ENCODE data around the gene NUMB. TPM values are rescaled to one million over a fixed set of nuclear protein-coding genes. Genes with fewer than 3 reads are reported as not detected.
"Not testable (repeated sequence)": the region's sequence is repeated elsewhere in the genome, so short reads cannot be mapped to it uniquely, and the experiment has no call there.

NUMB gene
- total RNA-seq, 2 experiments from 2014 or later = 24.2 to 26.4 TPM

DNA sequence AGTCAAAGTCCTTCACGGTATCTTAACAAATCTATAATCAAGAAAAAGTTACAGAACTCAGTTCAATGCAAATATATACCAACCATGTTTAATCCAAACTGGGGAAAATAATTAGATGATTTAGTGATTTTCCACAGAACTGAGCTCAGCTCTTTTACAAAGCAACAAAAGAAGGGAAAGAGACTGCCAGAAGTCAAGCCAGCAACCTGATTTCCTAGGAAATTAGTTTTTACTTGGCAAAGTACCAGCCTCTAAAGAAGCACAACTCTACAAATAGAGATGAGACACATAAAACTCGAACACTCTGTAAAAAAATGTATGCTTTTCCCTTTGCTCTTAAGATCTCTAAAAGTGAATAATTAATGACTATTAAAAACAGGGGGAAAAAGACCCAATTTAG lies 19.4 kb downstream of the NUMB start:
- no peak overlapping the region for H3K4me3 Mint-ChIP-seq
- no peak for DNase-seq
- no peaks in the 10 kb centered on the region for H3K27me3 Mint-ChIP-seq (ENCODE audit: low read depth)
- no peaks in the 10 kb centered on the region for H3K36me3 Mint-ChIP-seq (ENCODE audit: low read depth)
- H3K27ac Mint-ChIP-seq = no peak overlapping the region
- peaks cover 4% of the 10 kb centered on the region for H3K4me1 Mint-ChIP-seq (ENCODE audit: low read depth)
- CTCF ChIA-PET = no interaction called here
- H3K9me3 Mint-ChIP-seq = no peaks in the 10 kb centered on the region
- intact Hi-C loops (cut with micrococcal nuclease) = no loop called here

DNA sequence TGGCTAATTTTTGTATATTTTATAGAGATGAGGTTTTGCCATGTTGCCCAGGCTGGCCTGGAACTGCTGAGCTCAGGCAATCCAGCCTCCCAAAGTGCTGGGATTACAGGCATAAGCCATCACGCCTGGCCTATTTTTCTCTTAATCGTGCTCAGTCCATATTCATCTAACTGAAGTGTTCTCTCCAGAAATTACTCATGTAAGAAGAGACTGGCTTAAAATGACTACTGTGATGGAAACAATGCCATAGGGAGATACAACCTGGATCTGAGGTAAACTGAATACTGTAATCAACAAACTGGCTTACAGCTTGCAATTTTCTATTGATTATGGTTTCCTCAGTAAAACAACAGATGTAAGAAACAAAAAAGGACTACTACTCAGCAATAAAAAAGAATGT lies 21.1 kb downstream of the NUMB start:
- Mint-ChIP-seq H3K9me3 (no peaks in the 10 kb centered on the region), H3K4me1 (ENCODE audit: low read depth) (peaks cover 4% of the 10 kb centered on the region), H3K36me3 (ENCODE audit: low read depth) (no peaks in the 10 kb centered on the region), H3K4me3 (no peak overlapping the region), H3K27me3 (ENCODE audit: low read depth) (no peaks in the 10 kb centered on the region), H3K27ac (no peak overlapping the region)
- CTCF ChIA-PET = no interaction called here
- DNase-seq = no peak
- intact Hi-C loops (cut with micrococcal nuclease) = no loop called here

DNA sequence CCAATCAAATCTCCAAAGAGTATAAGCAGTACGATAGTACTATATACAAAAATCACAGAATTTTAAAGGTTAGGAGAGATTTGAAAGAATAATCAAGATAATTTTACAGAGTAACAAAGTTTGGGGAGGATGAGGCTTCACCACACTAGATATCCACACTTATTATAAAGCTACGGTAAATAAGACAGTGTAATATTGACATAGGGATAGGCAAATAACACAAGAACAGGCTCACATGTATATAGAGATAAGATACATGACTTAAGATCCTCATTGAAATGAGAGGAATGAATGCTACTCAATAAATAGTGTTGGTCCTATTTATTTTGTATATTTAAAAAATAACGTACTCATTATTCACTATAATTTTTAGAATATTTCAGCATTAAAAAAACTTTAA lies 26.2 kb downstream of the NUMB start:
- Mint-ChIP-seq H3K27ac (no peak overlapping the region), H3K4me3 (no peak overlapping the region), H3K9me3 (no peaks in the 10 kb centered on the region), H3K36me3 (ENCODE audit: low read depth) (no peaks in the 10 kb centered on the region), H3K27me3 (ENCODE audit: low read depth) (no peaks in the 10 kb centered on the region), H3K4me1 (ENCODE audit: low read depth) (peaks cover 9% of the 10 kb centered on the region)
- intact Hi-C loops (cut with micrococcal nuclease) = no loop called here
- no peak for DNase-seq
- CTCF ChIA-PET = no interaction called here

DNA sequence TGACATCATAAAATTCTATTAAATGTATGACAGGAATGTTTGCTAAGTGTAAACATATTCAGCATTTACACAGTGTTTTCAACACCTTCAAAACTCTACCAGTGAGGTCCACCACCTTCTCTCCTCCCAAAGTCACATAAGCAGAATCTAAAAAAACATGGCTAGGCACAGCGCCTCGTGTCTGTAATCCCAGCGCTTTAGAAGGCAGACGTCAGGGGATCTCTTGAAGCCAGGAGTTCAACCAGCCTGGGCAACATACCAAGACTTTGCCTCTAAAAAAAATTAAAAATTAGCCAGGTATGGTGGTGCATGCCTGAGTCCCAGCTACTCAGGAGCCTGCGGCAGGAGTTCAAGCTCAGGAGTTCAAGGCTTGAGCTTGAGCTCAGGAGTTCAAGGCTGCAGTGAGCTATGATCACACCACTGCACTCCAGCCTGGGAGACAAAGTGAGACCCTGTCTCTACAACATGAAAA lies 30.0 kb downstream of the NUMB start:
- no peak for DNase-seq
- Mint-ChIP-seq H3K27me3 (ENCODE audit: low read depth) (no peaks in the 10 kb centered on the region), H3K4me1 (ENCODE audit: low read depth) (peaks cover 17% of the 10 kb centered on the region), H3K4me3 (no peak overlapping the region), H3K36me3 (ENCODE audit: low read depth) (no peaks in the 10 kb centered on the region), H3K27ac (no peak overlapping the region), H3K9me3 (no peaks in the 10 kb centered on the region)
- intact Hi-C loops (cut with micrococcal nuclease) = no loop called here
- CTCF ChIA-PET = no interaction called here

DNA sequence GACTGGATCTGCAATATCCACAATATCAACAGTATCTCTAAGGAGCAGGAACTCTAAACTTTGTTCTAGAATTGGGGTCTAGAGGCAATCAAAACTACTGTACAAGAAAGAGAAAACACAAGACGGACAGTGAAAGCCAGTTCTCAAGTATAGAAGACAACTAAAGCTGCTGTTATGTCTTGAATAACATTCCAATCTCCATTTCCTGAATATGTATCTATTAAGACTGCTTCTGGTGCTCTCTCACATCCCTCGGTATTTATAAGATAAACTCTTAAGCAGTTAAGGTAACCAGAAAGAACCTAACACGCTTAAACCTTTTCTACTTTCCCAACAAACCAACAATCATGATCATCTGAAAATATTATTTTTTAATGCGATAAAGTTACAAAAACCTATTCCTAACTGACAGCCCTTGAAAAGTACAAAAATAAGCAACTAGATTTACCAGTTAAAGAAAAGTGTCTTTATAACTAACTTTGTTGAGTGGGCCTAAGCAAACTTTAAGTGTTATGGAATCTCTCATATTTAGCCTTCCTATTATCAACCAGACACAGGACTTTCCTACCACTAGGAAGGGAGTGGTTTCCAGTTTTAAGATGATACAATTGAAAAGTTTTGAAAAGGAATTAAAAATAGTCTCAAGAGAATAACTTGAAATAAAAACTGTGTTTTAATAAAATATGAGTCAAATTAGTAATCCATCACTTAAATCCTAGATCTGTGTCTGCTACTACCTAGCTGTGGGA lies 30.7 kb downstream of the NUMB start:
- Mint-ChIP-seq H3K27ac (no peak overlapping the region), H3K4me3 (no peak overlapping the region), H3K4me1 (ENCODE audit: low read depth) (peaks cover 17% of the 10 kb centered on the region), H3K27me3 (ENCODE audit: low read depth) (no peaks in the 10 kb centered on the region), H3K36me3 (ENCODE audit: low read depth) (no peaks in the 10 kb centered on the region), H3K9me3 (no peaks in the 10 kb centered on the region)
- no peak for DNase-seq
- CTCF ChIA-PET = no interaction called here
- intact Hi-C loops (cut with micrococcal nuclease) = no loop called here

DNA sequence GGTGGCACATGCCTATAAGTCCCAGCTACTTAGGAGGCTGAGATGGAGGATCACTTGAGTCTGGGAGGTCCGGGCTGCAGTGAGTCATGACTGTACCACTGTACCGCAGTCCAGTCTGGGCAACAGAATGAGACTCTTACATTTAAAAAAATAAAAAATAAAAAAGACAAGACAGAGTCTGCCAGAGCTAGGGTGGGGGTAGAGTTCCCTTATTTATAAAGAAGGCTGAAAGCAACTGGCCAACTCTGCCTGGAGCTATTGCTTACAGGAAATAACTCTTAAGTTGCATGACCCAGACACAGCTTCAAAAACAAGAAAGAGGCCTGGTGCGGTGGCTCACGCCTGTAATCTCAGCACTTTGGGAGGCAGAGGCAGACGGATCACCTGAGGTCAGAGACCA lies 31.5 kb downstream of the NUMB start:
- no peak for DNase-seq
- Mint-ChIP-seq H3K4me3 (no peak overlapping the region), H3K27ac (no peak overlapping the region), H3K27me3 (ENCODE audit: low read depth) (no peaks in the 10 kb centered on the region), H3K36me3 (ENCODE audit: low read depth) (peaks cover 3% of the 10 kb centered on the region), H3K4me1 (ENCODE audit: low read depth) (peaks cover 23% of the 10 kb centered on the region), H3K9me3 (no peaks in the 10 kb centered on the region)
- intact Hi-C loops (cut with micrococcal nuclease) = no loop called here
- CTCF ChIA-PET = no interaction called here

DNA sequence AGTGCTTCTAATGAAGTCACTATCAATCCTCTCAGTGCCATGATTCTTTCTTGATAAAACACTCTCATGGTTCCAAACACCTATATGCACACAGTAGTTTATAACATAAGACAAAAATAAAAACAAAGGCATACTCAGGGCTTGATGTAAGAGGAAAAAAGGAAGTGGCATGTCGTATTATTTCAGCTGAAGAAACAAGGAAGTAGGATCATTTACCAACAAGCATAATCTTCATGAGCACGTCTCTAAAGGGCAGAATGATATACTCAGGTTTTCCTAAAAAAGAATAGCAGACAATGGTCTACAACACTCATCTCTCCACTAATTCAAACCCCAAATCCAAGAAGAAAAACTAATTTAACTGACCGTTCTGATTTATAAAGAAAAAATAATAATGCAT lies 33.9 kb downstream of the NUMB start:
- no peaks in the 10 kb centered on the region for H3K27me3 Mint-ChIP-seq (ENCODE audit: low read depth)
- H3K9me3 Mint-ChIP-seq = no peaks in the 10 kb centered on the region
- H3K36me3 Mint-ChIP-seq (ENCODE audit: low read depth) = peaks cover 4% of the 10 kb centered on the region
- no peak overlapping the region for H3K4me3 Mint-ChIP-seq
- CTCF ChIA-PET = no interaction called here
- no peak for DNase-seq
- H3K4me1 Mint-ChIP-seq (ENCODE audit: low read depth) = peaks cover 30% of the 10 kb centered on the region
- intact Hi-C loops (cut with micrococcal nuclease) = no loop called here
- no peak overlapping the region for H3K27ac Mint-ChIP-seq

DNA sequence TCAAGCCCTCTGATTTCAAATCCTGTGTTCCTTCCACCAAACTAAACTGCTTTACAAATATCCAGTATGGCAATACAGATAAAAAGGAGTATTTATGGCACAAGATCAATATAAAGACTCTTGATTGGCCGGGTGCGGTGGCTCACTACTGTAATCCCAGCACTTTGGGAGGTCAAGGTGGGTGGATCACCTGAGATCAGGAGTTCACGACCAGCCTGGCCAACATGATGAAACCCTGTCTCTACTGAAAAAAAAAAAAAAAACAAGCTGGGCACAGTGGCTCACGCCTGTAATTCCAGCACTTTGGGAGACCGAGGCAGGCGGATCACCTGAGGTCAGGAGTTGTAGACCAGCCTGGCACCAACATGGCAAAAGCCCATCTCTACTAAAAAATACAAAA lies 35.3 kb downstream of the NUMB start:
- H3K9me3 Mint-ChIP-seq; intact Hi-C loops (cut with micrococcal nuclease); DNase-seq; CTCF ChIA-PET; H3K4me3 Mint-ChIP-seq; H3K36me3 Mint-ChIP-seq (ENCODE audit: low read depth); H3K27ac Mint-ChIP-seq; H3K27me3 Mint-ChIP-seq (ENCODE audit: low read depth): not testable (repeated sequence)
- H3K4me1 Mint-ChIP-seq (ENCODE audit: low read depth) = peaks cover 26% of the 10 kb centered on the region

DNA sequence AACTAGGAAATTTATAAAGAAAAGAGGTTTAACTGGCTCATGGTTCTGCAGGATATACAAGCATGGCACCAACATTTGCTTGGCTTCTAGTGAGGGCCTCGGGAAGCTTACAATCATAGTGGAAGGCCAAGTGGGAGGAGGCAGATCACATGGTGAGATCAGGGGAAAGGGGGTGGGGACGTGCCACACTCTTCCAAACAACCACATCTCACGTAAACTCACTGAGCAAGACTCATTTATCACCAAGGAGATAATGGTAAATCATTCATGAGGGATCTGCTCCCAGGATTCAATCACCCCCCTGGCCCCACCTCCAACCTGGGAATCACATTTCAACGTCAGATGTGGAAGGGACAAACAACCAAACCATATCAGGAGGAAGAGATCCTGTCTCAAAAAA lies 35.8 kb downstream of the NUMB start:
- no peaks in the 10 kb centered on the region for H3K27me3 Mint-ChIP-seq (ENCODE audit: low read depth)
- no peak overlapping the region for H3K27ac Mint-ChIP-seq
- no peak overlapping the region for H3K4me3 Mint-ChIP-seq
- CTCF ChIA-PET = no interaction called here
- peaks cover 24% of the 10 kb centered on the region for H3K4me1 Mint-ChIP-seq (ENCODE audit: low read depth)
- H3K36me3 Mint-ChIP-seq (ENCODE audit: low read depth) = peaks cover 4% of the 10 kb centered on the region
- intact Hi-C loops (cut with micrococcal nuclease) = no loop called here
- no peaks in the 10 kb centered on the region for H3K9me3 Mint-ChIP-seq
- no peak for DNase-seq

DNA sequence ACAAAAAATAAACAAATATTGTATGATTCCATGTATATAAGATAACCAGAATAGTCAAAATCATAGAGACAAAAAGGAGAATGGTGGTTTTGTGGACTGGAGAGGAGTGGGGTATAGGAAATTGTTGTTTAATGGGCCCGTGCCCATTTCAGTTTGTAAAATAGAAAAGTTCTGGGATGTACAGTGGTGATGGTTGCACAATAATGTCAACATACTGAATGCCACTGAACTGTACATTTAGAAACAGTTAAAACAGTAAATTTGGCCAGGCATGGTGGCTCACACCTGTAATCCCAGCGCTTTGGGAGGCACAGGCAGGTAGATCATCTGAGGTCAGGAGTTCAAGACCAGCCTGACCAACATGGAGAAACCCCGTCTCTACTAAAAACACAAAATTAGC lies 40.1 kb downstream of the NUMB start:
- peaks cover 4% of the 10 kb centered on the region for H3K36me3 Mint-ChIP-seq (ENCODE audit: low read depth)
- H3K27ac Mint-ChIP-seq = no peak overlapping the region

DNA sequence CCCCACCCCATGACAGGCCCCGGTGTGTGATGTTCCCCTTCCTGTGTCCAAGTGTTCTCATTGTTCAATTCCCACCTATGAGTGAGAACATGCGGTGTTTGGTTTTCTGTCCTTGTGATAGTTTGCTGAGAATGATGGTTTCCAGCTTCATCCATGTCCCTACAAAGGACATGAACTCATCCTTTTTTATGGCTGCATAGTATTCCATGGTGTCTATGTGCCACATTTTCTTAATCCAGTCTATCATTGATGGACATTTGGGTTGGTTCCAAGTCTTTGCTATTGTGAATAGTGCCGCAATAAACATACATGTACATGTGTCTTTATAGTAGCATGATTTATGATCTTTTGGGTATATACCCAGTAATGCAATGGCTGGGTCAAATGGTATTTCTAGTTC lies 52.1 kb downstream of the NUMB start:
- H3K9me3 Mint-ChIP-seq; intact Hi-C loops (cut with micrococcal nuclease): not testable (repeated sequence)

More for the DNA sequence above, 40.1 kb downstream of the NUMB start:
- intact Hi-C loops (cut with micrococcal nuclease) = no loop called here
- CTCF ChIA-PET = no interaction called here
- no peaks in the 10 kb centered on the region for H3K27me3 Mint-ChIP-seq (ENCODE audit: low read depth)
- no peak for DNase-seq
- H3K4me1 Mint-ChIP-seq (ENCODE audit: low read depth) = peaks cover 13% of the 10 kb centered on the region
- no peak overlapping the region for H3K4me3 Mint-ChIP-seq
- no peaks in the 10 kb centered on the region for H3K9me3 Mint-ChIP-seq

DNA sequence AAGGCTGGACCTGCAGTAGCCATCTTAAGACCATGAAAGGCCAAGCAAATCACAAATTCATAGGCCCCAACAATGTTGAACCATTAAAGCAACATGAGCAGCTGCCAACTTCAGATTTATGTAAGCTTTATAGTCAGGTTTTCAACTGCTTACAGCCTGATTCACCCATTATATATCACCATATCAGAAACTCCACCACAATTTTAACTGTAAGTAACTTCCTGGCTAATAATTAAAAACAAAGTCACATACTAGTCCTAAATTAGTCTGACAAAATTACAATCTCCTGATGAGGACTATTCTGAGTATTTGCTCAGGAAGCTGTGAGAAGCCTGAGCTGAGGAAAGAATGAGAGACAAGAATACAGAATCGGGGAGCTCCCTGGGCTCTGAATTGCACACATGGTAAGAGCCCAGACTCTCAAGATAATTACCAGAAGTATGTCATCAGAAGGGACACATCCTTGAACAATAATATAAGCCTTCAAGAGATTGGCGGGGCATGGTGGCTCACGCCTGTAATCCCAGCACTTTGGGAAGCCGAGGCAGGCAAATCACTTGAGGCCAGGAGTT lies 55.1 kb downstream of the NUMB start:
- H3K27me3 Mint-ChIP-seq (ENCODE audit: low read depth) = no peaks in the 10 kb centered on the region
- H3K4me1 Mint-ChIP-seq (ENCODE audit: low read depth) = no peaks in the 10 kb centered on the region
- DNase-seq = no peak
- H3K36me3 Mint-ChIP-seq (ENCODE audit: low read depth) = peaks cover 13% of the 10 kb centered on the region
- H3K4me3 Mint-ChIP-seq = no peak overlapping the region
- CTCF ChIA-PET = interaction anchor here (0.8 kb wide), 1 partner anchor 54 kb away, joined by 3 read pairs; no protein-coding TSS in a partner anchor
- intact Hi-C loops (cut with micrococcal nuclease) = no loop called here
- no peaks in the 10 kb centered on the region for H3K9me3 Mint-ChIP-seq
- no peak overlapping the region for H3K27ac Mint-ChIP-seq

More for the DNA sequence above, 52.1 kb downstream of the NUMB start:
- H3K36me3 Mint-ChIP-seq (ENCODE audit: low read depth) = peaks cover 17% of the 10 kb centered on the region
- CTCF ChIA-PET; H3K27me3 Mint-ChIP-seq (ENCODE audit: low read depth); DNase-seq; H3K4me3 Mint-ChIP-seq; H3K27ac Mint-ChIP-seq; H3K4me1 Mint-ChIP-seq (ENCODE audit: low read depth): not testable (repeated sequence)

DNA sequence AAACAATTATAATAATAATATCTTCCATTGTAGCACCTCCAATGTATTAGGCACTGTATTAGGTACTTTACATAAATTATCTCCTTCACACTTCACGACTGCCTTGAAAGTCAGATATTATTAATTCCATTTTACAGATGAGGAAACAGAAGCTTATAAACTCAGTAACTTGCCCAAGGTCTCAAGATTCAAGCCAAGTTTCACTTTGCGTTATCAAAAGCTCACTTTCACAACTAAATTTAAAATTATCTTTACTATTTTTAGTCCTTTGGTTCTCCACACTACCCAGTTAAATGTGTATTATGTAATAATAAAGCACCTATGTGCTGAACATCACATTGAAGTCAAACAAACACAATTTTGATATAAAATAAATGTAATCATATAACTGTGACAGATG lies 55.8 kb downstream of the NUMB start:
- Mint-ChIP-seq H3K9me3 (no peaks in the 10 kb centered on the region), H3K27me3 (ENCODE audit: low read depth) (no peaks in the 10 kb centered on the region), H3K36me3 (ENCODE audit: low read depth) (peaks cover 12% of the 10 kb centered on the region), H3K4me3 (no peak overlapping the region), H3K27ac (no peak overlapping the region), H3K4me1 (ENCODE audit: low read depth) (no peaks in the 10 kb centered on the region)
- intact Hi-C loops (cut with micrococcal nuclease) = no loop called here
- no peak for DNase-seq
- CTCF ChIA-PET = interaction anchor here (0.5 kb wide), 1 partner anchor 19 kb away, joined by 4 read pairs; no protein-coding TSS in a partner anchor
